Endothelial cell of coronary artery (primary cell): ENCODE data around the gene RNF7. TPM values are rescaled to one million over a fixed set of nuclear protein-coding genes. Genes with fewer than 3 reads are reported as not detected.

Experiments
- total RNA-seq: library from RNA; depleted of rRNA; stranded (reverse); fragments of >200 nt; gene quantifications from 2 replicates; pipeline ENCODE4 v1.2.3, GENCODE V29; 2014

The RNF7 gene
- total RNA-seq = 35.2 and 41.5 TPM in 2 replicates

DNA sequence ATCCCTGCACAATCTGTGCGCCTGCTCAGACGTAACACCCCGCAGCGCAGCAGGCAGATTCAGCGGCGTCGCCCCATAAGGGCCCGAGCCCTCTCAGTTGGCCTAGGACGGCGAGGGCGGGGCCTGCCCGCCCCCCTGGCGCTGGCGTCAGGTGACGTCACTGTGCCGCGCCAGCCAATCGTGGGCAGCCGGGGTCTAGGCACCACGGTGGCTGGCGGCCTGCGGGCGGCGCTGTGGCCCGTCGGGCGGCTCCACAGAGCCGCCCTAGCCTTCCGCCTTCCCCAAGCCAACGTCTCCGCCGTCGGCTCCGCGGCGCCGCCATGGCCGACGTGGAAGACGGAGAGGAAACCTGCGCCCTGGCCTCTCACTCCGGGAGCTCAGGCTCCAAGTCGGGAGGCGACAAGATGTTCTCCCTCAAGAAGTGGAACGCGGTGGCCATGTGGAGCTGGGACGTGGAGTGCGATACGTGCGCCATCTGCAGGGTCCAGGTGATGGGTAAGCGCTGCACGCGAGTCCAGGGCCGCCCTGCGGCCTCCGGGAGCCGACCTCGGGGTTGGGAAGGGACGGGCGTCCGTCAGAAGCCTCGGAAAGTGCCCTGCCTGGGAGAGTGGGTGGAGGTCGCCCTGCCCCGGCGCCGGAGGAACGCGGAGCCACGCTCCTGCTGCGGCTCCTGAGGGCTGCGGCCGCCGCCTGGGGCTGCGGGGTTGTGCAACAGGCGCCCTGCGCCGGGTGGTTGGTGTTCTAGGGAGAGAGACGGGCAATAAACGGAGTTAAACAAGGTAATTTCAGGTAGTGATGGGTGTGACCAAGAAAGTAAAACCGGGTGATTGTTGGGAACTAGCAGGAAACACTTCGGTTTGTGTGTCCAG, at the start of gene RNF7:
Gene RNF7, plus strand, starts transcription at position 277 of the 869 bp plus-strand sequence. Its CDS starts 44 bp downstream, at position 321.

DNA sequence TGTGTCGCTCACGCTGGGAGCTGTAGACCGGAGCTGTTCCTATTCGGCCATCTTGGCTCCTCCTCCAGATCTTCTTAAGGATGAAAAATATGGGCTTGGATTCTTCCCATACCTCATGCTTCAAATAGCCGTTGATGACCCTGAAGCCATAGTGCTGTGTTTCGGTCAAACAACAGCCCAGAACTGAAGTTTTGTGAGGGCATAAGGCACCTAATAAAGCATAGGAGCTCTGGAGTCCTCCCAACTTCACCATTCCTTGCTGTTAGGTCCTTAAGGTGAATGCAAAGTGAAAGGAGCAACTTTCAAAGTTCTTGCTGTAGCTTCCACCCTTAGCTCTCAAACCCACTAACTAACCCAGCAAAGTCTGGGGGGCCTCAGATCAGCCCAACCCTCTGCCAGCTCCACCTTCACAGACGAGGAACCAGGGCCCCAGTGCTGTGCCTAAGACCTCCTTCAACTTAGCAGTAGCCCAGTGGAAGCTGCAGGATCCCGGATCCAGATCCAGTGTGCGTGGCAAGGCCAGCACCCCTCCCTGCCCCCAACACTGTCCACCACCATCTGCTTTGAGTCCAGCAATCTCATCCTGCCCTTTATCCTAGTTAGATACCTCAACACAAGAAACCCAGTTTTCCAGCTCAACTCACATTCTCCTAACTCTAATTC, 25.1 kb downstream of the RNF7 start, which contains the start of gene GRK7:
Gene GRK7, plus strand, starts transcription at position 321 of the 663 bp plus-strand sequence. CDS start 14,877 bp downstream, outside the sequence.

Other genes with a start within 250 kb of the RNF7 start
- gene GRK7, start 25.1 kb downstream of the RNF7 start, total RNA-seq = under 0.01 TPM in 1 of 2 replicates, not detected in the other
- gene ATP1B3, start 138.3 kb downstream of the RNF7 start, total RNA-seq = 157 and 167 TPM in 2 replicates